HG03469 (cell line): ENCODE measurements around the gene KCTD5.
"Not testable (repeated sequence)": the region's sequence is repeated elsewhere in the genome, so short reads cannot be mapped to it uniquely, and the experiment has no call there.

Experiments
- ATAC-seq: cut with Tn5 transposase; IDR thresholded peaks from one replicate; pipeline ENCODE4 v1.9.1; 2021; ENCODE audit warnings: mild to moderate bottlenecking, moderate library complexity, moderate number of reproducible peaks; ENCODE audit not compliant: unreplicated experiment

KCTD5 gene

DNA sequence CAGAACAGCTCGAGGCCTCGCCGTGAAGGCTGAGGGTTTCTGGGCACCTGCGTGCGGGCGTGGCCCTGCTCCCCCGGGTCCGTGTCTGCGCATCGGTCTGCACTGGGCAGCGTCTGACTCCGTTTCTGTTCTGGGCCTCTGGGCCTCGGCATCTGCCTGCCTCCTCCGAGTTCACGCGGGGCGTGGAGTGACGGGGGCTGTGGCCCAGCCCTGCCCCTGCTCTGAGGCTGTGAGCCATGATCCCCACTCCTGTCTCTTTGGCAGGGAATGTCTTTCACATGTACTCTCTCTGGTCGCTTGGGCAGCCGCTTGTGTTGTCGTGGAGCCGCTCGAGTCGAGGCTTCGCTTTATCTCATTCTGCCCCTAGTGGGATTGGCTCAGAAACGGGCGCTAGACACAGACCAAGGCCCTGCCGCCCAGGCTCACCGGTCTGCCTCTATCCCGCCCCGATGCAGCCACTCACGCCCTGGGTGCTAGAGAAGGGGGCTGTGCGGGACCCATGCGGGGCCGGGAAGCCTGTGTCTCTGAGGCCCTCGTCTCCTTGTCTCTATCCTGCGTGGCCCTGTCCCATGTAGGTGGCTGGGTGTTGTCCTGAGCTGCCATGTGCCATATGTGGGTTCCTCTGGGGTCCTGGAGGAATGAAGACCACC, 14.4 kb downstream of the KCTD5 start:
- ATAC-seq: not testable (repeated sequence)

DNA sequence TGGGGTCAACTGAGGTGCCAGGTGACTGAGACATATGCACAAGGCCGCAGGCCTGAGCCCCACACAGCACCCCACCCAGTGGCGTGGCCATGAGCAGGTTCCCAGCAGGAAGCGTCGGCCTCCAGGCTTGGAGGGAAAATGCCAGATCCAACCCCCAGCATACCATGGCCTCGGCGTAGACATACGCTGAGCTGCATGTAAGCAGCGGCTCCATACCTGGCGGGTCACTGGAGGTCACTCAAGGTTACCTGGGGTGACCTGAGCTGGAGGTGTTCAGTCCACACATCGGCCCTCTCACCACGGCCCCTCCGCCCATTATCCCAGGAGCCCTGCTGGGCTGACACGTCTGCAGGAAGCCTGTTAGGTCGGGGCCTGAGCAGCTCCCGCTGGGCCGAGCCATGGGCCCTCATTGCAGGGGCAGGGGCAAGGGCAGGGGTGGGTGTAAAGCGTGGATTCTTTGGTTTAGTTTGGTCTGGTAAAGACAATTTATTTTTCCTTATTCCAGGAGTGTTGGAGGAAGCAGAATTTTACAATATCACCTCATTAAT, 15.2 kb downstream of the KCTD5 start:
- no peak for ATAC-seq

DNA sequence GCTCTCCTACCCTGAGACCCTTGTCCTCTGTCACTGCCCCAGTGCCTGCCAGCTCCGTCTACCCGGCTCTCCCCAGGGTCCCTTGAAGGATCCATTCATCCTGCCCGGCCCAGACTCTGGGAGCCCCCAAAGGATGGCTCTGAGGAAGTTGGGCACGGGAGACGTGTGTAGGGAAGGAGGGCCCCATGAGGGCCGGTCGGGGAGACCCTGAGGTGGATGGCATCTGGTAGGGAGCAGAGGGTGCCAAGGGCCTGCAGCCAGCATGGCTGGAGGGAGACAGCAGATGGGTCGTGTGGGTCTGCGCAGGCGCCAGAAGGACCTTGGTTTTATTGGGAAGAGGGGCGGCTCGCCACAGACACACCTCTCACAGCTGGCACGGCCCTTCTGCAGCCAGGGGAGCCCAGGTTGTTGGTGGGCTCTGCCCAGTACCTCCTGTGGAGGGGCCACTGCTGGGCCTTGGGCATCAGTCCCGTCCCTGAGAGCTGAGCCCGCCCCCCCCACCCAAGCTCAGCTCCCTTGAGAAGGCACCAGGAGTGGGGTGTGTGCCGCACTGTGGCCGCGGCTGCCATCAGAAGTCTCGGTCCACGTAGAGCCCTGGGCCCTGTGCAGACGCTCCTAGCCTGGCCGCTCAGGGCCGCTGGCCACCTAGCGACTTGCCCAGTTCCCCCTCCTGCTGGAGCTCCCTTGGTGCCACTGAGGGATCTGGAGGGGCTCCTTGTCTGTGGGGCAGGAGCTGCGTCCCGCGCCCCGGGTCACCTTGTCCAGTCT, 16.0 kb downstream of the KCTD5 start:
- ATAC-seq: no peak

DNA sequence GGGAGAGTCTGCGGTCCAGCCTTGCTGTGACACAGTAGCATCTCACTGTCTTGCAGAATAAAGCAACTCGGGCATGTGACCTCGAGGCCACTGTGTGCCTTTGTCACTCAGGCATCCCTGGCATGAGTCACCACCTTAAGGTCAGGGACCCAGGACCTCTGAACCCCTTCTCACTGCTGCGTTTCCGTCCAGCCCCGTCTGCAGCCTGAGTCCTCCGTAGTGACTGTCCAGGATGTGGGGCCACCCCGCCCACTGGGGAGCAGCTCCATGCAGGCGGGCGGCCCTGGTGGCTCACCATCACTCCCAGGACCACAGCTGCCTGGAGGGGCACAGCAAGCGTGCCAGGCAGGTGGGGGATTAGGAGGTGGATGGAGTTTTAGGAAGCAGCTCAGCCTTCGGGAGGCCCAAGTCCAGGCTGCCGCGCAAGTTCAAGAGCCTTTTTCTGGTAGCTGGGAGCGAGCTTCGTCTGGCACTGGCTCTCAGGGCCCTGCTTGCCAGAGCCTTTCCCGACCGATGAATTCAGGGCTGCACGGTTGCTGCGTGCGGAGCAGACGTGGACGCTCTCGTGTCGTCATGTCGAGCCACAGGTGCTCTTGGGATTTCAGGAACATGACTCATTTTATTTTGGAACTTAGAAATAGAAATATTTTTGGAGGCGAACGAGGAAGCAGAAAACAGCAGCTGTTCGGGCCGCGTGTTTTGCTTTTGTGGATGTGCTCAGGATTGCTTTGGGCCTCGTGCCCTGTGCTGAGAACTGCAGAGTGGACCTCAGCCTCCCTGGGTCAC, 16.8 kb downstream of the KCTD5 start:
- no peak for ATAC-seq

DNA sequence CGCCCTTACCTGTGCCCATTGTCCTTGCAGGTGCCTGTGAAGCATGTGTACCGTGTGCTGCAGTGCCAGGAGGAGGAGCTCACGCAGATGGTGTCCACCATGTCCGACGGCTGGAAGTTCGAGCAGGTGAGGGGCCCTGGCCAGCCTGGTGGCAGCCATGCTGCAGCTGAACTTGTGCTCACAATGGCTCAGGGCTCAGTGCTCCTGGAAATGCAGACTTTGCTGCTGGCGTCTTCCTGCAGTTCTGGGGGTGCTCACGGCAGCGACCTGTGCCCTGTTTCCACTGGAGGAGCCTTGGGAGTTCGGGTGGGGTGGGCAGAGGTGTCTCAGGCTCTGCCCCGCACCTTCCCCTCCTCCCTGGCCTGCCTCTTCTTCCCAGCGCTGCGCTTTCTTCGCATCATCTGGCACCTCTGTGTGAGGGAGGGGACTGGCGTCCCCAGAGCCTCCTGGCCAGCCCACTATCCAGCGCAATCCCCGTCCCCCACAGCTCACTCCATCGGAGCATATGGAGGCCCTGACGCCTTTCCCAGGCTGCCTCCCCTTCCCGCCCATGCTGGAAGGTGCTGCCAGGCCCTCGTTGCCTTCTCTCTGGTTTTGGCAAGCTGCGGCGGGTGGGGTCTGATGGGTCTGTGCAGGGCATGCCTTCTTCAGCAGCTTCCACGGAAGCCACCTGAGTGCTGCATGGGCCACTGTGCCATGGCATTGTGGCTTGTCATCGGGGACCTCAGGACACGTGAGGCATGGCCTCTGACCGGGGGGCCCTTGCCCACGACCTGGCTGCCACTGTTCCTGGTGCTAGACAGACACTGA, 17.7 kb downstream of the KCTD5 start:
- no peak for ATAC-seq

DNA sequence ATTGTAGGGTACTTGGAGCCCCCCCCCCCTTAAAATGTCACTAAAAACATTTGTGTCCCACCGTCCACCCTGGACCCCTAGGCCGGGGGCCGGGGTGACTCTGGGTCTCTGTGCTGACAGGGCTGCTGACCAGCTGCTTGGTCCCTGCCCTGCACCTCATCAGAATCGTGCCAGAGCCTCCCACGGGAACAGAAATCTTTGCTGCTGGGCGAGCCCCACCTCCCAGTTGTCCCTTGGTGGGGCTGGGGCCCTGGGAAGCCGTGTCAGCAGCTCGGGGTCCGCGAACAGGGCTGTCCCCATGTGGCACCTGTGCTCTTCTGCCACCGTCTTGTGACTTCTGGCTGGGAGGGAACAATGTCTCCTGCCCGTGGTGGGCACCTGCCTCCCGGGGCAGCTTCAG, 18.5 kb downstream of the KCTD5 start:
- ATAC-seq: no peak

DNA sequence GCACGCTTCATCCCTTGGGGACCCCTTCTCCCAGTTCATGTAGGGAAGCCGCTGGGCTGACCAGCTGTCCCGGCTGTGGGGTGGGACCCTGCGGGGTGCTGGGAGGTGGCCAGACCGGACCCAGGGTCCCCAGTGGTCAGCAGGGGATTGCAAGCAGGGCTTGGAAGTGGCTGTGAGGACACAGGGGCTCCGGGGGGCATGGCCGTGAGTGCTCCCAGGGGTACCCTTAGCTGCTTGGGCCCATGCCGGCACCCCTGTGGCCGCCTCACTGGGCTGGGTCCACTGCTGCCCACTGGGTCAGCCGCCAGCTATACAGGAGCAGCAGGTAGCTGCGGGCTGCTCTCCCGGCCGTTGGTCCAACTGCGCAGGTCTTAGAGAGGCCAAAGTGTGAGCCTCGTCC, 18.9 kb downstream of the KCTD5 start:
- no peak for ATAC-seq

DNA sequence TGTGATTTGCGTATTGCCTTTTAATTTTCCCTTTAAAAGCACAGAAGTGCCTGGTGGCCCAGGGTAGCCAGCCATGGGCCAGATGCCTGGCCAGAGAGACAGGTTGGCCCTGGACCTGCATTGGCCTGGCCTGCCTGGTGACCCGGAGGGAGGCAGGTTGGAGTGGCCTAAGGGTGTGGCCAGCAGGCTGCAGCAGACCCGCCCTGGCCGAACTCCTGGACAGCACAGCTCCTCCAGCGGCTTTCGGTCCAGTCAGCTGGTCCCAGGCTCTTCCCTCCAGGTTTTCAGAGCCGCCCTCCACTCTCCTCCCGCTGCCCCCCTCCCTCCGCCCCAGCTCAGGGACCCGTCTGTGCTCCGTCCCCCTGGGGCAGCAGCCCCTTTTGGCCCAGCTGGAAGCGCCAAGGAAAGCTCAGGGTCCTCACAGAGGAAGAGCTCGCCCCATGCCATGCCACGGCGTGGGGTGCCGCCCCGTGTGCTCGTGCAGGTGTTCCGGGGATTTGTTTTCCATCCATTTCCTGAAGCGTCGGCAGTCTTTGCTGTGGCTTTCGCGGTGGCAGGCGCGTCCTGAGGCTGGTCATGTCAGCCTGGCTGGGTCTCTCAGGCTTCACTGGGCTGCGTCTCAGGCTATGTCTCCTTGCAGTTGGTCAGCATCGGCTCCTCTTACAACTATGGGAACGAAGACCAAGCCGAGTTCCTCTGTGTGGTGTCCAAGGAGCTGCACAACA, 19.6 kb downstream of the KCTD5 start:
- no peak for ATAC-seq

DNA sequence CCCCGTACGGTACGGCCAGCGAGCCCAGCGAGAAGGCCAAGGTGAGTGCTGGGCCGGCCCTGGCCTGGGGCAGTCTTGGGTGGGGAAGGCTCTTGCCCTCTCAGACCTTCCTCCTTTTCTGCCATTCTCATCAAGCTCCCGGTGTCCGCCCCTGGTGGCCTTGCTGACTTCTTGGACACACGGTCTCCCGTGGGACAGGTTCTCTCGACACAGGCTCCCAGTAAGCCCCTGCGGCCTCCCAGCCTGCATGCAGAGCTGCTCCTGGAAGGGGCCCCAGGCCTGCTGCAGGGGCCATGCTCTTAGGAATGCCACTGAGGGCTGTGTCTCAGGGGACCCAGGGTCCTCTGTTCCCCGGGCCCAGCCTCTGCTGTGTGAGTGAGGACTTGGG, 20.1 kb downstream of the KCTD5 start:
- ATAC-seq: no peak

DNA sequence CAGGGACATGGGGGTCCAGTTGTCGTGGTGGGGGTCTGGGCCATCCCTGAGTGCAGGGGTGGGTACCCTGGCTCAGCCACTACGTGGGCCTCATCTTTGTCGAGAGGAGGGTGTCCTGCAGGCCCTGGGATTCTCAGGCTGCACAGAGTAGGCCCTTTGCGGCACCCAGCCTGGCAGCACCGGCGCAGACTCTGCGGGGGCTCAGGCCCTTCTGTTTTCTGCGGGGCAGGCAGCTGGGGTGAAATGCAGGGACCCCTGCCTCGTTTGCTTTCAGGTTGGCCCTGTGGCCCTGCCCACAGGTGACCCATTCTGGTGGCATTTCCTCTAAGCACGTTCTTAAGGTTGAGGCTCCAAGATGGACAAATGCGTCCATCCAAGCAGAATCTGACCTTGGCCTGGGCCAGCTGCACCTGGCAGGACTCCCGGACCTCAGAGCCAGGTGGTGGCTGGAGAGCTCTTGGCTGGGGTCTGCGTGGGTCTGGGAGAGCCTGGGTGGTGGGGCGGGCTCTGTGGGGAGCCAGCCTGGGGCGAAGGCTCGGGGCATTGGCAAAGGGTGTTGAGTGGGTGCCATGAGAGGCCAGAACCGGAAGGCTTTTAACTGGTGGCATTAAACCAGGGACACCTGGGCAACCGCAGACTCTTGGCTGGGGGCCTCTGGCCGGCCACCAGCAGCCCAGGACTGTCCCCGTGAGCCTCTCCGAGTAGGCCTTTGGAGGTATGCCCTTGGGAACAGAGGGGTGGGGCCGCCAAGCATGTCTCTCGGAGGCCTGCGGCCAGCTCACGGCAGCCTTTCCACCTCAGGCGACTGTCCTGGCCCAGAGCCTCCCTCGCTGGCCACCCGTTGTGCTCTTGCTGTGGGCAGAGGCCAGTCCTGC, 20.8 kb downstream of the KCTD5 start:
- no peak for ATAC-seq

DNA sequence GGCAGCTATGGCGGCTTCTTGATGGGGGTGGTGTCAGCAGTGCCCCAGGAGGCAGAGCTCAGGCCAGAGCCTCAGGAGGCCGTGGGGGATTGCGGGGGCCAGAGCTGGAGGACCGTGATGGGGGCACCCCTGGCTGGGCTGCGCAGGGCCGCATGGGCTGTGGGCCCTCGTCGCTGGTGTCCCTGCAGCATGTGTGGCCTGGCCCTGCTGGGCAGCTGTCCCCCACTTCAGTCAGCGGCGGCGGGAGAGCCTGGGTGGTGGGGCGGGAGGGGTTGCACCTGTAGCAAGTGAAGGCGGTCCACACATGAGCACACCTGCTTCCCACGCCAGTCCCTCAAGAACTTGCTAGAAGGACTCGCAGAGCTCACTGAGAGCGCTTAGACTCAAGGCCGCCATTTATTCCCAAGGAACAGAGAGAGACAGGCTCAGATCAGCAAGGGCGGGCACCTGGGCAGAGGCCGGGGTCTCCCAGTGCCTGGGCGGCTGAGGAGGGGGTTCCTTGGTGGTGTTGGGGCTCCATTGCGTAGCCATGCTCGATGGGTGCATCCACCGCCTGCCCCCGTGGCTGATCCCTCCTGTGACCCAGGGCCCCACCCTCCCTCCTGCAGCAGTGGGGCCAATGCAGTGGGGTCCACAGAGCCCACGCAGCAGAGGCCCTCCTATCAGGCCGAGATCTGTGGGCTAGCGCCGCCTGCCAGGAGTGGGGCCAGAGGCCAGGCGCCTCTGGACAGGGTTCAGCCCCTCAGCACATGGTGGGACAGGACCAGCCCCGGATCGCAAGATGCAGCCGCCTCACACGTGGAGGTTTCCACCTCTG, 22.1 kb downstream of the KCTD5 start:
- no peak for ATAC-seq

DNA sequence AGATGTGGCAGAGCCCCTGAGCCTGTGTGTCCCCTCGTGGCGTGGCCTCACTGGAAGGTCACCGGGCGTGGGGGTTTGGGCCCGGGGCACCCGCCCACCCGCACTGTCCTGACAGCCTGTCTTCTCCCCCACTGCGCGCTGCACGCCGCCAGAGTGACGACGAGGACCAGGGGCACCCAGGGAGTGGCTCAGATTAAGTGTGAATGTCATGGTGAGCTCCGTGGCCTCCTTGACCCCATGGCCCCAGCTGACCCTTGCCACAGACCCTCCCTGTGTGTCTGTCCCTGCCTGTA, 22.6 kb downstream of the KCTD5 start:
- ATAC-seq: no peak

DNA sequence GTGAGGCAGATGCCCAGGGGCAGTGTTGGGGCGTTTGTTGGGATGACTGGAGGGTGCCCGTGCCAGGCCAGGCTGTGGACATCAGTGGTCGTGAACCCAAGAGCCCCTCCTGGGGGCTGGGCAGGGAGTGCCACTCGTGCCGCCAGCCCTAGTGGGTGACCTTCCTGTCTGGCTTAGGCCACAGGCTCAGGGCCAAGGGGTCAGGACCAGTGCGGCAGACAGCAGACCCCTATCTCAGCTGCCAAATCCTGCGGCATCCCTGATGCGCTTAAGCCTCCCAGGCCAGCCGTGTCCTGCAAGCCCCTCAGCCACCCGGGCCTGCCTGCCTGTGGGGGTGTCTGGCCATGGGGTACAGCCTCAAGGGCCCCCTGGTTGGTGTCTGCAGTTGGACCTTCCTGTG, 23.0 kb downstream of the KCTD5 start:
- no peak for ATAC-seq

DNA sequence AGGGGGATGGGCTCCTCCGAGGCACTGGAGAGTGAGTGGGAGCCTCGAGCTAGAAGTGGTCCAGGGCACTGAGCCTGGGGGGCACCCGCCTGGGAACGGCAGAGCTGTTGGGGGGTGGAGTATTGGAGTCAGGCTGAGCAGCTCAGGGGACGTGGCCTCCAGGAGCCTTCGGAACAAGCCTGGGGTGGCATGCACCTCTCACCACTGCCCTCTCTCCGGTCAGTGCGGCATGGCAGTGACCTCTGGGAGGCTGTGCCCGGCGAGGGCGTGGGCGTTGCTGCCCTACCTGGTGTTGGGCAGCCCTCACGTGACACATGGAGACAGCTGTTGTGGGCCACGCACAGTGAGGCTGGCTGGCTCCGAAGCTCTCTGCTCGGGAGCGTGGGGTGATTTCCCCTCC, 23.8 kb downstream of the KCTD5 start:
- no peak for ATAC-seq

DNA sequence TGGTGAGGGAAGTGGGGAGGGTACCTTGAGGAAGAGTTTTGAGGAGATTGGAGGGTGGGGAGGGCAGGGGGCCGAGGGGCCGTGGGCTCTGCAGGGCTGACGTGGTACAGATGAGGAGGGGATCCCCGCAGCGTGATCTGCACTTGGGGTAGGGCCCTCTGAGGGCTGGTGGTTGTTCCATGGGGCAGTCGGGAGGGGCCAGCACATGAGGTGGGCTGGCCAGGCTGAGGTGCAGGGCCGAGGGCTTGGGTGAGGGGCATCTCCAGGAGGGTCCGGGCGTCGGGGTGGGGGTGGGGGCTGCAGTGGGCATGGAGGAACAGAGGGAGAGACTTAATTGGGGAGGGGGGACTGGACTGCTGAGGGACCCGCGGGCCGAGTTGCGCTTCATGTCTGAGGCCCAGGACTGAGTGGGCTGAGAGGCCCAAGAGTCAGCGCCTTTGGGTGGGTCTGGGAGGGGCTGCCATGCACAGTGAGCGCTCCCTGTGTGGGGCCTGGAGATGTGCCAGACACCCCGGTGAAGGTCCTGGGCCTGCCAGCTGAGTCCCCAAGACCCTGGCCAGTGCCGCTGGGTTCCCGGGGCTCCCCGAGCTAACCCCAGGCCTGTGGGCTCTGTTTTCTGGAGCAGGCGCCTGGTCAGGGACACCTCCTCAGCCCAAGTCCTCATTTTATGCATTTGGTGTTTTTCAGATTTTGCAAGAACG, 24.4 kb downstream of the KCTD5 start:
- ATAC-seq: no peak

DNA sequence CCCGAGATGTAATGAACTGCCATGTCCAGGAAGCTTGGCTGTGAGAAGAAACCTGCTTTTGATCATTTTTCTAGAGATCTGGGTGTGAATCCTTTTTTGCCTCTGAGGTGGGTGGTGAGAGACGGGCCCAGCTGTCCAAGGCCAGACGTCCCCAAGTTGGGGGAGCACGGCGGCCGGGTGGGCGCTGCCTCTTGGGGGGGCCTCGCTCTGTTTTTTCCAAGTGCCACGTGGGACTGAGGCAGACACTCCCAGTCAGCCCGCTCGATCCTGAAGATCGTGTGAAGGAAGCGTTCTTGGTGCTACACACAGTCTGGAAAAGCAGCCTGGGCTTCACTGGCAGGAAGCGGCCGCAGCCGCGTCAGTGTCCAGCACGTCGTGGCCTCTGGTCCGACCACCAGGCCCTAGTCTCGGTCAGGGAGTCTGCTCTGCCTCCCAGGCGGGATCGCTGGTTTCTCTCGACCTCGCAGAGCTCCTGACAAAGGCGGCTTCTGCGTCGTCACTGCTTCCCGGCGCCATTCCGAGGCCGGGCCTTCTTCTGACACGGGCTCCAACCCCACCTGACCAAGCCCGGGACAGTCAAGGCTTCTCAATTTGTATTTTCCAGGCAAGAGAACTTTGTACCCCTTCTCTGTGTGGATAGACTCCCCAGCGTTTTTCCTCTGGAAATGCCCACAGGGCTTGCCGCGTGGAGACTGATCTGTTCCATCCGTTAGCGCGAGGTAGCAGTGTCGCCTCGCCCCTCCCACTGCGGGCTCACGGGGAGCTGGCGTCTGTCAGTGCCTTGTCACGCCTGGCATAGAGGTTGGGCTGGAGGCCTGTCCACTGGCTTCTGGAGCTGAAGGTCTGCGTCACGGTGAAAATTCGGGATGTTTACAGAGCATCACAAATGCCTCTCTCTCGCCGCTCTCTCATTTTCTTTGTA, 25.3 kb downstream of the KCTD5 start:
- no peak for ATAC-seq

DNA sequence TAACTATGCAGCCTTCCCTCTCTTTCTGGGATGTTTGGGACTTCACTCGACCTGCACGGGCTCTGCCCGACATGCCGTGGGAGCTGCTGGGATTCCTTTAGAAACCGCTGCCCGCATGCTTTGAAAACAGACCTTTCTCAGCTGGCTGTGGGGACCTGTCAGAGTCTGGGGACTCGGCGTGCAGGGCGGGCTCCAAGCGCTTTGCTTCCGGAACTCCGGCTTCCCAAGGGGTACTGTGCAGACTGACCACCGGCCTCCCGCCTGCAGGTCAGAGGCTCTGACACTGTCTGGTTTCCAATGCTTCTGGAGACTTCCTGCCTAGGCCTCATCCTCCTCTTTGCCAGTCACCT, 25.9 kb downstream of the KCTD5 start:
- ATAC-seq: no peak
